Endothelial cell of umbilical vein (primary cell): Measurements from ENCODE around the gene ERGIC1.

Source experiments
- CTCF ChIP-seq, 2 donors: IDR thresholded peaks; 1 replicate in 1 of 2; 2 replicates in 1 of 2; pipeline ENCODE4 v1.5.1; 2011; ENCODE audit warnings: low read length in 2 of 2, mild to moderate bottlenecking in 2 of 2, moderate library complexity in 2 of 2, control low read depth in 1 of 2, inconsistent platforms in 1 of 2, low read depth in 1 of 2; ENCODE audit not compliant: insufficient read depth in 1 of 2; ENCODE audit errors: extremely low read depth in 1 of 2
- EZH2 ChIP-seq: IDR thresholded peaks from 2 replicates; pipeline ENCODE4 v1.6.1; 2012; ENCODE audit warnings: borderline replicate concordance, low read depth, mild to moderate bottlenecking, moderate library complexity, low read length, inconsistent platforms; ENCODE audit not compliant: severe bottlenecking
- POLR2A ChIP-seq: IDR thresholded peaks from 2 replicates; pipeline ENCODE4 v1.6.1; 2012; ENCODE audit warnings: low read depth, mild to moderate bottlenecking, control low read depth, low read length

GRCh38 chr5:172939611-172940267 lies 105.7 kb downstream of the ERGIC1 start:
- no peak for TF ChIP-seq CTCF (IDR thresholded peaks at IDR 0.05; ENCODE audit: extremely low read depth in 1 of 2, insufficient read depth in 1 of 2, low read depth in 1 of 2, low read length in 2 of 2)
- TF ChIP-seq POLR2A: no peak
- TF ChIP-seq EZH2: no peak
